Measurements from ENCODE around the gene KRTAP5-3.

The KRTAP5-3 gene

DNA sequence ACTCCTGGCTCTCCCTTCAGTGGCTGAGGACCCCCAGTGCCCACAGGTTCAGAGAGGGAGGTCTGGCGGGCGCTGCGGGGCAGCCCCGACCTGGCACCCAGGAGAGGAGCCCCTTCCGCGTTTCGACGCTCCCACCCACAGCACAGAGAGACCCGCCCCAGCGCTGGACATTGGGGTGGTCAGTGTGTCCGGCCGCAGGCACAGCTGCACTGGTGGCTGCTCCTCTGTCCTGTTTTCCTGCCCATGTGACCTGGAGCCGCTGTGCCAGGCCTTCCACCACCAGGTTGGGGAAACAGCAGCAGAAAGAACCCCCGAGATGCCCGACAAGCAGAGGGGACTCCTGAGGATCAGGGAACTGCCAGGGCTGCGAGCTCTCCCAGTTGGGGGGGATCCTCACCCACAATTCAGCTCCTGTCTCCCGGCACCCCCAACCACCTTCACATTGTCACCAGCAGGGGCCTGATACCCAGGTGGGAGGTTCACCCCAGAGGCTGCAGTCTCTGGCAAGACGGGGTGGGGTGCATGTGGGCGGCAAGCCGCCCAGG lies 35.0 kb upstream of the KRTAP5-3 start:
- no peak for DNase-seq (ENCODE audit: extremely low read depth in 1 of 2, low read depth in 1 of 2)

DNA sequence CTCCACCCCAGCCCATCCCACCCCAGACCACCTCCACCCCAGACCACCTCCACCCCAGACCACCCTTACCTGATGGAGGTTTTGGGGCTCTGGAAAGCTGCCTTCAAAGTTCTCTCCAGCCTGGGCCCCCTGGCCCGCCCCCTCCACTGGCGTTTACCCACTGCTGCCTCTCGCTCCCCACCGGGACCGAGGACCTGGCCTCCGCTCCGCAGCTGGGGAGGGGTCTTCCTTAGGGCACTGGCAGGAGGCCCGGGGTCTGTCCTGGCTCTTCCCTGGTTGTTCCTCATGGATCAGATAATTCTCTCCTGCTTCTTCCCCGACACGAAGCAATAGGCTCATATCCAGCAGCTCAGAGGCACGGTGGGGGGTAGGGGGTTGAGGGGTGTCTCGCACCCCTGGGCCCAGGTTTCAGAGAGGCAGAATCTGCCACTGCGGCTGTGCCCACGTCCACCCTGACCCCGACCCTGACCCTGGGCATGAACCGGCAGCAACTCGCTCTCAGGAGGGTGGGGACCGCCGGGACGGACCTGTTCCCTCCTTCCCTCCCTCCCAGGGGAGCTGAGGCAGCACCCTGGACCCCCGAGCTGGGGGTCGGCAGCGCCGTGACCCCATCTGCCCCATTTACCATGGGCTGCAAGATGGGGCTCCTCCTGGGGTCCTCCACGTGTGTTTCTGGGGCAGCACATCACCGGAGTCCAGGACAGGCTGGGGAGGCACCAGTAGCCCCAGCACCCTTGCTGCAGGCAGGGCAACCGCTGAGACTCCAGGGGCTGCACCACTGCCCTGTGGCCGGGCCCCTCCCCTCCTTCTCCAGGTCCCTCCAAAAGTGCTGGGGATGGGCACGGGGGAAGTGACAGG lies 34.3 kb upstream of the KRTAP5-3 start:
- no peak for DNase-seq (ENCODE audit: extremely low read depth in 1 of 2, low read depth in 1 of 2)

DNA sequence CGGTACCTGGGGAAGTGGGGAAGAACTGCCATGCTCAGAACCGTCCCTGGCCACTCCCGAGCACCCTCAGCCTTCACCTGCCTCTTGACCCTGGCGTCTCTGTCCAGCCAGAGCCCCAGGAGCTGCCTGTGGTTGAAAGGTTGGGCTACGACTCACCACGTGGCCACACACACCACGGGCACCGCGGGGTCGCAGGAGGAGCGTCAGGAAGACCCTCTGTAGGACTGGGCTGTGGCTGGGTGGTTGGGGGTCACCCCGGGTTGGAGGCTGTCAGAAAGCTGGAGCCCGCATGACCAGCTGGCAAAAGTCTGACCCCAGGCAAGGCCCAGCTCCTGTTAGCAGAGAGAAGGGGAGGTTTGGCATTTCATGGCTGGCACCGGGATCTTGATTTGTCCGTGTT lies 32.8 kb upstream of the KRTAP5-3 start:
- DNase-seq (ENCODE audit: extremely low read depth in 1 of 2, low read depth in 1 of 2): no peak

DNA sequence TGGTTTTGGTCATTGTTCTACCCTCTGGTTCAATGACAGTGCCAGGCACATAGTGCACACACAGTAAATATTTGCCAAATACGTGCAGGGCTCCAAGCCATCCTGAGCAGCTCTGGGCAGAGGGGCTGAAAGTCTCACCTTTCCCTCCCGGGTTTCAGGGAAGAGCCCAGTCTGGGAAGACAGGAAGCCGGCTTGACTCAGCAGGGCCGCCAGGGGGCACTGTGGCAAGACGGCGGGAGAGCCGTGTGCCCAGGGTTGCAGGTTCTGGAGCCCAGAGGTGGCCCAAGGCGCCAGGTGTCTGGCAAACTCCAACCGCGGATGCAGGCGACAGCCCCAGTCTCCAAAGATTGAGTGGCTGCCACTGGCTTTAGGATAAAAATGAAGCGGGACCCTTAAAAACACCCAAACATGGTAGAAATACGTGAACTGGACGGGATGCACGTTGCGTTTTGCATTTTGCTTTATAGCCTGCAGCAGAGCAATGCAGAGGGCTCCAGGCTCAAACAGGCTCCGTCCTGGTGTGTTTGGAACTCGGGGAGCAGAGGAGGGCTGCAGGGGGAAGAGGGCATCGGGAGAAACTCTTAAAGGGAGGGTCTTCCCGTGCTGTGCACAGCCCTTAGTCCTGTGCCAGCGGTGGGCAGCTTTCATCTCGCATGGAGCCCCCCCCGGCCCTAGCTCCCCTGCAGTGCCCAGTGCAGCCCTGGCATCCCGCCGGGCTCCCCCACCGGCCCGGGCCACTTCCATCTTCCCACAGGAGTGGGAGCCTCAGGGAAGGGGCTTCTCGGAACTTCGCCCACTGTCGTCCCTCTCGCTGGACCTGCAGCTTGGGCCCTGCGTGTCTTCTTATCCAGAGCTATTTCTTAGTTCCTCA lies 32.0 kb upstream of the KRTAP5-3 start:
- DNase-seq (ENCODE audit: extremely low read depth in 1 of 2, low read depth in 1 of 2): no peak

DNA sequence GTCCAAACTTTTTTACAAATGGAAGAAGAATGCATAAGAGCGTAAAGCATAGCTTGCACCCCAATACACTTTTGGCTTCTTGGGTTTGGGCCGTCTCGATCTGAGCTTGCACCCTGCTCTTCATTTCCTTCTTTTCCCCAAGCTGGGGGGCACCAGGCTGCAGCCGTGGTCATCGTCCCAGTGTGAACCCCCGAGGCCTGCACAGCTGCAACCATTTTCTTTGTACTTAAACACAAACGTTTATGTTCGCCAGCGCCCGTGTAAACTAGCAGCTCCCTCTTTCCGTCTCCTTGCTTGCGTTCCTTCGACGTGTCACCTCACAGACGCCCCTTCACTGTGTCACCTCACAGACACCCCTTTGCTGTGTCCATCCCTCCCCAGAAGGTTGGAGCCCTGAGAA lies 31.4 kb upstream of the KRTAP5-3 start:
- DNase-seq (ENCODE audit: extremely low read depth in 1 of 2, low read depth in 1 of 2): no peak

DNA sequence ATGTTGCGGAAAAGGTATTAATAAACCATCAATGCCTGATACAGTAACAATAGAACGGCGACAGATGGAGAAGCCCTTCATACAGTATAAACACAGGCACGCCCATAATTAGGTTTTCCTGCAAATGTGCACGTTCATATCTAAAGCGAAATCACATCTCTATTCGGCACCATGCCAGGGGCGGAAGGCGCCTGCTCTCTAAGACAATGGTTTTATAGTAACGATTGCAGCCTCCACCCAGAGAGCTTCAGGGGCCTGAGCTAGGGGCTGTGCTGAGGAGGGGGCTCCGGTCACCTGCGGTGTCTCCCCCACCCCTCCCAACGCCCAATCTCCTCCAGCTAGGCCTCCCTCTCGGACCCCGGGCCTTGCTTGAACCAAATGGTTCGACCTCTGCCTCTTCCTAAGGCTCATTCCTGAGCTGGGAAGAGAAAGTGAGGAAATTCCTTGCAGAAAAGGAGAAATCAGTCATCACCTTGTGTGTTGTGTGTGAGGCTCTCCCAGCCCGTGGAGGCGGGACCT lies 30.9 kb upstream of the KRTAP5-3 start:
- DNase-seq (ENCODE audit: extremely low read depth in 1 of 2, low read depth in 1 of 2): no peak

DNA sequence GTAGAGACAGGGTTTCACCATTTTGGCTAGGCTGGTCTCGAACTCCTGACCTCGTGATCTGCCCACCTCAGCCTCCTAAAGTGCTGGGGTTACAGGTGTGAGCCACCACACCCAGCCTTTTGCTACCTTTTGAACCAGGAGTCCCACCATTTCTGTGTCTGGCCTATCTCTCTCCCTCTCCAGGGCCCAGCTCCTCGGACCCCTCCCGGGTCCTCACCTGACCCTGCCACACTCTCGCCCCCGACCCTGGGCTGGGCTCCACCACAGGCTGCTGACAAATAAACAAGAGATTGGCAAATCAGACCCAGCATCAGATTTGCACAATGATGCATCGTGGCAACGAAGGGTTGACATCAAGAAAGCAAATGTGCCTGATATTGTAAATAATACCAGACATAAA lies 30.1 kb upstream of the KRTAP5-3 start:
- DNase-seq (ENCODE audit: extremely low read depth in 1 of 2, low read depth in 1 of 2): no peak

DNA sequence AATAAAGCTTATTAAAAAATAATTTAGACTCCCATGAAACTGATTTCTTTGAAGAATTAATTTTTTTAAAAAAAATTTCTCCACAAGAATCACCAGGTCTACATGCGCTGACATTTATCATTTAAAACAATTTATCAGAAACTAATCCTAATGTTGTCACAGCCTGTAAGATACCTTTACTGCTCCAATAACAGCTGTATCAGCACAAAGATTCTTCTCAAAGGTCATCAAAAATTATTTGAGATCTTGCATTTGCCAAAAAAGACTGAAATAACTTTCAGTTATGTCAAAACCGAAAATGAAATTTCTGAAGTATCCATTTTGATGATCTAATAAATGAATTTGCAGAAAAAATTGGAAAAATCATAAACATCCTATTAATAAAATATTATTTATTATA lies 29.4 kb upstream of the KRTAP5-3 start:
- no peak for DNase-seq (ENCODE audit: extremely low read depth in 1 of 2, low read depth in 1 of 2)

DNA sequence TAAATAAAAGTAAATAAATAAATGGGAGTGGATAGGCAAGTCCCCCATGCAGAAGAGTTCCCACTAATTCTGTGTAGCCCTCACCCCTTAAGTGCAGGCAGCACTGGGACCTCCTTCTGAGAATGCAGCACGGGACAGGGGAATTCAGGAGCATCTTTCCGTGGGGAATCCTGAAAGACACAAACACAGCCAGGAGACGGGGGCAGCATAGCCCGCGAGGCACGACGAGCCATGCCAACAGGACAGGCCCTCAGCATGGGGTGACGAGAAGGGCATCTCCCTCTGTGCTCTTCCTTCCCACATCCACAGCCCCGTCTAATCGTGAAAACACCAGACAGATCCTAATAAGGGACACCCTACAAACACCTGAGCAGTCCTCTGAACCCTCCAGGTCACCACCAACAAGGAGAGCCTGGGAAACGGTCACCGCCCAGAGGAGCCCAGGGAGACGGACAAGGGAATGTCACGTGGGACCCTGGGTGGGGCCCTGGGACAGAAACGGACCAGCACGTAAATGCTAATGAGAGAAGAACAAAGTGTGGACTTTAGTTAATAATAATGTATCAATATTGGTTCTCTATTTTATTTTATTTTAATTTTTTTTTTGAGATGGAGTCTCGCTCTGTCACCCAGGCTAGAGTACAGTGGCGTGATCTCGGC lies 28.2 kb upstream of the KRTAP5-3 start:
- no peak for DNase-seq (ENCODE audit: extremely low read depth in 1 of 2, low read depth in 1 of 2)

DNA sequence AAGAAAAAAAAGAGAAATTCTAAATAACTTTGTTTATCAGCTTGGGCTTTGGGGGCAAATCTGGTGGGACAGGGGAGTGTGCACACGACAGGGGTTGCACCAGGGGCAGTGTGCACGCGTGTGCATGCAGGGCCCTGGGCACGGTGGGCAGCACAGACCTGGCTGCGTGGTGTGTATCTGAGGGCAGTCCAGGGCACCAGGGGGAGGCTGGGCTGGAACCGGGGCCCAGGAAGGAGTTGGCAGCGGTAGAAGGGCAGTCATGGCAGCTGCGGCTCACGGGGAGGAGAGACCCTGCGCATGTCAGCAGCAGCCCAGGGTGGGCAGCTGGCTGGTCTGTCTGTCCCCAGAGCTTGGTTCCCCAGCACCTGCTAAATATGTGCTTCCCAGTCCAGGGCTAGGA lies 25.6 kb upstream of the KRTAP5-3 start:
- no peak for DNase-seq (ENCODE audit: extremely low read depth in 1 of 2, low read depth in 1 of 2)

DNA sequence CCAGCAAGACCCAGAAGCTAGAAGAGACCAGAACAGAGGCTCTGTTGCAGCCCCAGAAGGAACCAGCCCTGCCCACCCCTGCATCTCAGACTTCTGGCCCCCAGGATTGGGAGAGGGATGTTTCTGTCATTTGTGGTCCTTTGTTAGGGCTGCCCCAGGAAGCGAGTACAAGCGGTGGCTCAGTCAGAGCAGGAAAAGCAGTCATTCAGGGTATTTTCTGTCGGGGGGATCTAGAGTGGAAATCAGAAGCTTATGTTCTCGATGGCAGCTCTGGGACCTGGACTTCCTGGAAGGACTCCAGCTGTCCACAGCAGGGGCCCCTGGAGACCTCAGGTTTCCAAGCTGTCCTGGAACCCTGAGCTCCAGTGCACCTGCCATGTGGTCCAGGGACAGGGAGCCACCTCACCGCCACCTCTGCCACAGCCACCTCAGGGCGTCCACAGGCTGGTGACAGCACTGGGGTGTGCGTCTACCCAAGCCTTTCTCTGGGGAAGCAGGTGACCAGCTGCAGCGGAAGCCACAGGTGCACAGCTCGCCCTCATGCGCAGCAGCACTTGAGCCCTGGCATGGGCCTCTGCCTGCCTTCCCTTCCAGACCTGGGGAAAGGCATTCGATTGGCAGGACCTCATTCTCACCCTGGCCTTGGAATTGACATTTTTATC lies 23.9 kb upstream of the KRTAP5-3 start:
- no peak for DNase-seq (ENCODE audit: extremely low read depth in 1 of 2, low read depth in 1 of 2)

DNA sequence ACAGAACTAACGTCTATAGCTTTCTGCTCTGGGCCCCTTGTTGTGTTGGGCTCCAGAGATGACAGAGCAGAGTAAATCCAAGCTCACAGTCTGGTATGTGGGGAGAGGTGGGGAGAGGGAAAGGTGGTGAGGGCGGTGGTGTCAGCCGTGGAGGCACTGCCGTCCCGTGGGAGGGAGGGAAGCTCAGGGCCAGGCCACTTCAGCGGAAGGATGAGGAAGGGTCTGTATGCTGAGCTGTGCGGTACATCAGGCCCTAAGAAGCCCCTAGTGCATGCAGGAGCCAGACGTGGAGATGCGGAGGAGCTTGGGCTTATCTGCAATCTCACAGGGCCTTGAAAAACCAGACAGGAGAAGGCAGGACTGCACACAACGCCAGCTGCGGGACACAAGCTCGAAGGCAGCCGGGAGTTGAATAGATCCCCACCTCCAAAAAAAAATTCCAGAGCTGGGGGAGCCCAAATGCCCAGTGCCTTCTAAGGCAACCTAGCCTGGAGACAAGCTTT lies 22.9 kb upstream of the KRTAP5-3 start:
- no peak for DNase-seq (ENCODE audit: extremely low read depth in 1 of 2, low read depth in 1 of 2)

DNA sequence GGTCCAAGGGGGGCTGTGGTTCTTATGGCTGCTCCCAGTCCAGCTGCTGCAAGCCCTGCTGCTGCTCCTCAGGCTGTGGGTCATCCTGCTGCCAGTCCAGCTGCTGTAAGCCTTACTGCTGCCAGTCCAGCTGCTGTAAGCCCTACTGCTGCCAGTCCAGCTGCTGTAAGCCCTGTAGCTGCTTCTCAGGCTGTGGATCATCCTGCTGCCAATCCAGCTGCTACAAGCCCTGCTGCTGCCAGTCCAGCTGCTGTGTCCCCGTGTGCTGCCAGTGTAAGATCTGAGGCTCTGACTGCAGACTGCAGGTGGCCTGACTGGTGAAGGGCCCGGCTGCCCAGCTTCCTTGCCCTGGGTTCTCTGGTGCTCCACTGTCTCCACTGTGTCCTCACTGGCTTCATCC lies 22.0 kb upstream of the KRTAP5-3 start:
- no peak for DNase-seq (ENCODE audit: extremely low read depth in 1 of 2, low read depth in 1 of 2)

DNA sequence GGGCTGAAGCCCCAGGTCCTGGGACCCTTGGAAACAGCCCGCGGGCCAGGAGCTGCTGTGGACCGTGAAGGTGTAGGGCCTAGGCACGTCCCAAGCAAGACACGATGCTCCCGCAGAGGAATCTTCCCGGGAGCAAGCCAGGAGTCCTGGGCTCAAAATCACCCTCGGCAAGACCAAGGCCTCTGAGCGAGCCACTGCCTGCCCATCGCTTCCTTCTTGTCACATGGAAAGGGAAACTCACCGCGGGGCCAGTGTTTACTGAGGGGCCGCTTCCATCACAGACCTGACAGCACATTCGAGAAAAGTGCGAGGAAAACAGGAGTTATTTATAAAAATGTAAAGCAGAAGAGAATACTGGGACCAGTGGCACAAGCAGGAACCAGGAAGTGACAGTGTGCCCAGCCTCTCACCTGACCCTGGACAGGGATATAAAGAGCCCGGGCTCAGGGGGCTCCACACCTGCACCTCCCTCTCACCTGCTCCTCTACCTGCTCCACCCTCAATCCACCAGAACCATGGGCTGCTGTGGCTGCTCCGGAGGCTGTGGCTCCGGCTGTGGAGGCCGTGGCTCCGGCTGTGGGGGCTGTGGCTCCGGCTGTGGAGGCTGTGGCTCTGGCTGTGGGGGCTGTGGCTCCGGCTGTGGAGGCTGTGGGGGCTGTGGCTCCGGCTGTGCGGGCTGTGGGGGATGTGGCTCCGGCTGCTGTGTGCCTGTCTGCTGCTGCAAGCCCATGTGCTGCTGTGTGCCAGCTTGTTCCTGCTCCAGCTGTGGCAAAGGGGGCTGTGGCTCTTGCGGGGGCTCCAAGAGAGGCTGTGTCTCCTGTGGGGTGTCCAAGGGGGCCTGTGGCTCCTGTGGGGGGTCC lies 21.3 kb upstream of the KRTAP5-3 start, which contains the start of gene KRTAP5-5:
Gene KRTAP5-5 (plus strand): TSS at position 450 of the 860 bp plus-strand sequence. CDS start 66 bp downstream, at position 516.
- DNase-seq (ENCODE audit: extremely low read depth in 1 of 2, low read depth in 1 of 2): no peak

DNA sequence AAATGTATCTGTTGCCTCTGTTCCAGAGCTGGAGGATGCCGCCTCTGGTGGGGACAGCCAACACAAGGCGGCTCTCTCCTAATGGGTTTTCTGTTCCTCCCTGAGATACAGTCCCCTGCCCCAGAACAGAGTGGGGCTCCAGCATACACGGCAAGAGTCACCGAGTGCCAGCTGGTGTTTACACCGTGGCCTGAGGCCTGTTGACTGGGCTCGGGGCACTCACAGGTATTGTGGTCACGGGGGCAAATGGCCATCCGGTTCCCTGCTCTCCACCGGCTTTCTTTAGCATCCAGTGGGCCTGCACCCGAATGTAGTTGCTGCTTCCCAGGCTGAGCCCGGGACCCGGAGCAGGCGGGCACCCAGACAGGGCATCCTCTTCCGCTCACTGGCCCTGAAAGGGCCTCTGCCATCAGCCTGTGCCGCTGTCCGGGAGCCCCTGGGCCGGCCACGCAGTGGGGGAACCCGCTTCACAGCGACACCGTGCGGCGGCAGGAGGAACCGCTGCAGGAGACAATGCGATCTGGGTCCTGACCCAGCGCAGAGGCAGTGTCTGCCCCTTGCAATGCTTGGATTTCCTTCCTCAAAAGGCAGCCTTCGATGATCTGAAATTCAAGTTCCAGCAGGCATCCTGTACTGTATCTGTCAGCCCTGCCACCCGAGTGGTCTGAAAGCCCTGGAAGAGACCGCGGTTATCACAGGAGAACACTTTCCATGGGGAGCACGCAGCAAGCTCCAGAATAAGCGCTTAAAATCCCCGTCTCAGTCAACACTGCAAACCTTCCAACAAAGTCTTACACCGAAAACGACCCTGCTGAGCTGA lies 20.5 kb upstream of the KRTAP5-3 start:
- peak; percentile 16 to 27 for DNase-seq (ENCODE audit: extremely low read depth in 1 of 2, low read depth in 1 of 2)

DNA sequence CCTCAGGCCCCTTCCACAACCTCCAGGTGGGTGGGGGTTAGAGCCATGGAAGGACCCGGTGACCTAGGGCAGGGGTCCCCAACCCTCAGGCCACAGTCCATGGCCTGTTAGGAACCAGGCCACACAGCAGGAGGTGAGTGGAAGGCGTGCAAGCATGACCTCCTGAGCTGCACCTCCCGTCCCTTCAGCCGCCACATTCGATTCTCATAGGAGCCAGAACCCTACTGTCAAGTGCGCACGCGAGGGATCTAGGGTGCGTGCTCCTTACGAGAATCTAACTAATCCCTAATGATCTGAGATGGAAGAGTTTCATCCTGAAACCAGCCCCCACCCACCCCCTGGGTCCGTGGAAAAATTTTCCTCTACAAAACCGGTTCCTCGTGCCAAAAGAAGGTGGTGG lies 17.3 kb upstream of the KRTAP5-3 start:
- DNase-seq (ENCODE audit: extremely low read depth in 1 of 2, low read depth in 1 of 2): no peak

DNA sequence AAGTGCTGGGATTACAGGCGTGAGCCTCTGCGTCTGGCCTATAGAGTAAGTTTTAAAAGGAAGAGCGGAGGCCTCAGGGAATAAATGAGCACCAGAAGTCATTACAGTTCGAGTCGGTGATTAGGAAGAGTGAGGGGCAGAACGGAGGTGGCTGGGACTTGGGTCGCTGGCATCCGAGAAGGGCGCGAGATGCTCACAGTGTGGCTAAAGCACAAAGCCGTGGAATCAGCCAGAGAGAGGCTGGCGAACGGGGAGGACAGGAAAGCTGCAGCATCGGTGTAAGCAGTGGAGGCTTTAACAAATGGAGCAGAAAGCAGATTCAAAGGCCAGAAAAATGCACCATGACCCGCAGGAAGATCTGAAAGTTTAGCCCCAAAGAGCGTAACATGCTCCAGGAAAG lies 16.4 kb upstream of the KRTAP5-3 start:
- DNase-seq (ENCODE audit: extremely low read depth in 1 of 2, low read depth in 1 of 2): no peak

DNA sequence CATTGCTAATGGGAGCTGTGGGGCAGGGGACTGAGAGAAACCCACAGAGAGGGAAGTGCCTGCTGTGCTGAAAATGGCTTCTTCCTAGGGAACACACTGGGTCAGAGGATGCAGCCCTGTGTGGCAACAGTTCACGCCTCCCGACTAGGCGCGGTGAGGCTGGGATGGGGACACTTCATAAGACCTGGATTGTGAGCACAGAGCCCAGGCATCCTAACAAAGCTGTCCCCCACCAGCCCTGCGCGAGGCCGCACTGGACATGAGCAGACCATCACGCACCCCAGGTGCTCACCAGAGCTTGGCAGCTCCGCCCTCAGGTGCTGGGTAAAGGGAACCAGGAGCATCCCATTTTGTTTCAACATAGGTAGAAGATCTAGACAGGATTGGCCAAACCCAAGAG lies 15.5 kb upstream of the KRTAP5-3 start:
- DNase-seq (ENCODE audit: extremely low read depth in 1 of 2, low read depth in 1 of 2): no peak
